PC-3 (cell line): ENCODE results near the gene CARS1. TPM values are rescaled to one million over a fixed set of nuclear protein-coding genes. Genes with fewer than 3 reads are reported as not detected.

Experiments
- ATAC-seq: fragments of 200-7000 bp; cut with Tn5 transposase; 2 replicates; pipeline ENCODE4 v1.9.1; 2020; ENCODE audit warnings: mild to moderate bottlenecking, moderate library complexity
- BruUV-seq: library from RNA; stranded (reverse); fragments of 400-500 nt; replicated peaks from 2 replicates; lab custom pipeline; 2021; lab: Mats Ljungman, UMichigan
- CTCF ChIA-PET: fragments of 300-600 bp; sonication (Branson Sonifier 250); formaldehyde crosslinking; loops from one replicate; lab custom pipeline; 2022; ENCODE audit warnings: antibody characterized with exemption; lab: Charles Lee
- POLR2A ChIA-PET: fragments of 300-600 bp; sonication (Branson Sonifier 250); formaldehyde crosslinking; loops from one replicate; lab custom pipeline; 2022; ENCODE audit warnings: antibody characterized with exemption; ENCODE audit not compliant: unreplicated experiment; lab: Charles Lee
- DNase-seq: peaks from one replicate; pipeline ENCODE4 v3.0.0-alpha.2; 2015
- H2AFZ ChIP-seq: fragments of 300-600 bp; sonication (generic); 2 replicates; pipeline ENCODE4 v1.6.0; 2016; ENCODE audit warnings: antibody characterized with exemption, low read length
- H3F3A ChIP-seq: fragments of 300-600 bp; sonication (generic); one replicate; pipeline ENCODE4 v1.6.0; 2017; ENCODE audit warnings: antibody characterized with exemption, low read length, control low read depth, mild to moderate bottlenecking; ENCODE audit not compliant: unreplicated experiment
- H3K27ac ChIP-seq: fragments of 300-600 bp; sonication (generic); 2 replicates; pipeline ENCODE4 v1.5.1; 2016; ENCODE audit warnings: mild to moderate bottlenecking, low read length
- H3K27me3 ChIP-seq: fragments of 300-600 bp; sonication (generic); 2 replicates; pipeline ENCODE4 v1.6.1; 2016; ENCODE audit warnings: low read length, mixed read lengths
- H3K36me3 ChIP-seq: fragments of 300-600 bp; sonication (generic); 2 replicates; pipeline ENCODE4 v1.6.1; 2016; ENCODE audit warnings: low read depth, mixed run types, low read length, mixed read lengths
- H3K4me1 ChIP-seq: fragments of 300-600 bp; sonication (generic); 2 replicates; pipeline ENCODE4 v1.5.1; 2016; ENCODE audit warnings: low read length; ENCODE audit not compliant: insufficient read depth
- H3K4me2 ChIP-seq: fragments of 300-600 bp; sonication (generic); 2 replicates; pipeline ENCODE4 v1.6.0; 2016; ENCODE audit warnings: low read length
- H3K4me3 ChIP-seq: fragments of 300-600 bp; sonication (generic); 2 replicates; pipeline ENCODE4 v1.5.1; 2016; ENCODE audit warnings: mild to moderate bottlenecking, low read length, mixed read lengths
- H3K79me2 ChIP-seq: fragments of 300-600 bp; sonication (generic); 2 replicates; pipeline ENCODE4 v1.6.1; 2017; ENCODE audit warnings: low read length, mixed read lengths
- H3K9ac ChIP-seq: fragments of 300-600 bp; sonication (generic); 2 replicates; pipeline ENCODE4 v1.6.0; 2016; ENCODE audit warnings: mild to moderate bottlenecking, low read length
- H3K9me2 ChIP-seq: fragments of 300-600 bp; sonication (generic); replicated peaks from 2 replicates; pipeline ENCODE4 v1.6.1; 2016; ENCODE audit warnings: mixed run types, low read length, mixed read lengths
- H3K9me3 ChIP-seq: fragments of 300-600 bp; sonication (generic); 2 replicates; pipeline ENCODE4 v1.6.1; 2016; ENCODE audit warnings: low read length, mixed read lengths
- H4K20me1 ChIP-seq: fragments of 300-600 bp; sonication (generic); 2 replicates; pipeline ENCODE4 v1.6.1; 2016; ENCODE audit warnings: low read length, mixed read lengths
- CTCF ChIP-seq: fragments of 300-600 bp; sonication (generic); conservative IDR thresholded peaks from 2 replicates; pipeline ENCODE4 v1.5.1; 2017; ENCODE audit warnings: antibody characterized with exemption, low read depth, mild to moderate bottlenecking, low read length
- EZH2 ChIP-seq: fragments of 300-600 bp; sonication (generic); IDR thresholded peaks from one replicate; pipeline ENCODE4 v1.6.1; 2017; ENCODE audit warnings: antibody characterized with exemption, mild to moderate bottlenecking, low read length; ENCODE audit not compliant: unreplicated experiment
- EZH2phosphoT487 ChIP-seq: fragments of 300-600 bp; sonication (generic); IDR thresholded peaks from 2 replicates; pipeline ENCODE4 v1.6.1; 2018; ENCODE audit warnings: mild to moderate bottlenecking, antibody characterized with exemption, low read length, borderline replicate concordance
- intact Hi-C: fragments of 100-400 bp; cut with micrococcal nuclease; formaldehyde crosslinking; loops from 2 replicates; pipeline ENCODE4 v1.9.0; 2023
- total RNA-seq: library from RNA; depleted of rRNA; stranded (reverse); fragments of >200 nt; gene quantifications from 2 replicates; pipeline ENCODE4 v1.2.3, GENCODE V29; 2014

The CARS1 gene
- total RNA-seq, 1 experiment from 2014 or later: 39.7 TPM

GRCh38 chr11:3102641-3102921, 45.4 kb upstream of the CARS1 start:
- no peaks in the 10 kb centered on the region for H3K9me3 ChIP-seq
- no peaks in the 10 kb centered on the region for H3K9me2 ChIP-seq
- no peak overlapping the region for H3K27ac ChIP-seq
- no peak overlapping the region for H2AFZ ChIP-seq
- no TSS peak for BruUV-seq
- ChIA-PET POLR2A (no interaction called here), CTCF (no interaction called here)
- TF ChIP-seq CTCF: no peak
- no peak for TF ChIP-seq EZH2phosphoT487
- no peak for TF ChIP-seq EZH2
- ATAC-seq: no peak
- H3F3A ChIP-seq: no peaks in the 10 kb centered on the region
- H3K4me1 ChIP-seq: no peaks in the 10 kb centered on the region
- no peak overlapping the region for H3K4me2 ChIP-seq
- intact Hi-C loops: no loop called here
- no peak for DNase-seq
- H3K4me3 ChIP-seq: no peak overlapping the region
- H3K36me3 ChIP-seq: no peaks in the 10 kb centered on the region; the same call in 1 of the 2 replicates
- no peaks in the 10 kb centered on the region for H3K27me3 ChIP-seq
- no peak overlapping the region for H3K9ac ChIP-seq
- no peaks in the 10 kb centered on the region for H4K20me1 ChIP-seq
- no peaks in the 10 kb centered on the region for H3K79me2 ChIP-seq

- ATAC-seq: no peak
- H3K4me1 ChIP-seq: no peaks in the 10 kb centered on the region
- BruUV-seq: no TSS peak
Observed at GRCh38 chr11:3101921-3102640, 44.9 kb upstream of the CARS1 start.

More at GRCh38 chr11:3101921-3102640, 44.9 kb upstream of the CARS1 start:
- H2AFZ ChIP-seq: no peak overlapping the region
- H4K20me1 ChIP-seq: no peaks in the 10 kb centered on the region
- no peaks in the 10 kb centered on the region; the same call in 1 of the 2 replicates for H3K36me3 ChIP-seq
- ChIA-PET POLR2A (no interaction called here), CTCF (no interaction called here)
- H3K79me2 ChIP-seq: no peaks in the 10 kb centered on the region
- intact Hi-C loops: no loop called here
- H3K9ac ChIP-seq: no peak overlapping the region
- H3K27me3 ChIP-seq: no peaks in the 10 kb centered on the region
- DNase-seq: no peak
- H3K27ac ChIP-seq: no peak overlapping the region
- H3K4me2 ChIP-seq: no peak overlapping the region
- H3K9me3 ChIP-seq: no peaks in the 10 kb centered on the region
- H3F3A ChIP-seq: no peaks in the 10 kb centered on the region
- TF ChIP-seq EZH2phosphoT487 (no peak), EZH2 (no peak), CTCF (no peak)
- H3K9me2 ChIP-seq: no peaks in the 10 kb centered on the region
- H3K4me3 ChIP-seq: no peak overlapping the region
